ENCODE results near the gene ATG12. TPM values are rescaled to one million over a fixed set of nuclear protein-coding genes. Genes with fewer than 3 reads are reported as not detected.
"Not testable (repeated sequence)": the region's sequence is repeated elsewhere in the genome, so short reads cannot be mapped to it uniquely, and the experiment has no call there.

ATG12 gene
- total RNA-seq, 1 donor from 2014 or later, result 29.6 TPM

GRCh38 chr5:115812372-115812771 is 29.0 kb downstream of the ATG12 start:
- Mint-ChIP-seq H3K27me3 (ENCODE audit: insufficient read depth) (peaks cover 47% of the 10 kb centered on the region), H3K4me3 (no peak overlapping the region), H3K36me3 (ENCODE audit: low read depth) (peaks cover 2% of the 10 kb centered on the region), H3K27ac (no peak overlapping the region), H3K4me1 (ENCODE audit: low read depth) (peaks cover 69% of the 10 kb centered on the region), H3K9me3 (no peaks in the 10 kb centered on the region)
- DNase-seq (ENCODE audit: low spot score), result no peak
- intact Hi-C loops (cut with micrococcal nuclease), result no loop called here

GRCh38 chr5:115811406-115811805 is 30.0 kb downstream of the ATG12 start:
- Mint-ChIP-seq H3K4me3 (no peak overlapping the region), H3K36me3 (ENCODE audit: low read depth) (peaks cover 3% of the 10 kb centered on the region), H3K4me1 (ENCODE audit: low read depth) (peaks cover 78% of the 10 kb centered on the region), H3K27ac (no peak overlapping the region), H3K9me3 (no peaks in the 10 kb centered on the region), H3K27me3 (ENCODE audit: insufficient read depth) (peaks cover 39% of the 10 kb centered on the region)
- intact Hi-C loops (cut with micrococcal nuclease), result no loop called here
- no peak for DNase-seq (ENCODE audit: low spot score)

- intact Hi-C loops (cut with micrococcal nuclease), result no loop called here
- Mint-ChIP-seq H3K27me3 (ENCODE audit: insufficient read depth) (peaks cover 35% of the 10 kb centered on the region), H3K9me3 (no peaks in the 10 kb centered on the region), H3K36me3 (ENCODE audit: low read depth) (peaks cover 3% of the 10 kb centered on the region), H3K4me1 (ENCODE audit: low read depth) (peaks cover 77% of the 10 kb centered on the region), H3K4me3 (no peak overlapping the region), H3K27ac (no peak overlapping the region)
- DNase-seq (ENCODE audit: low spot score), result no peak
These were observed 30.6 kb downstream of the ATG12 start for GRCh38 chr5:115810761-115811160.

GRCh38 chr5:115809946-115810345 is 31.4 kb downstream of the ATG12 start:
- no peak for DNase-seq (ENCODE audit: low spot score)
- H3K9me3 Mint-ChIP-seq, result no peaks in the 10 kb centered on the region
- intact Hi-C loops (cut with micrococcal nuclease), result no loop called here
- no peak overlapping the region for H3K27ac Mint-ChIP-seq
- peaks cover 70% of the 10 kb centered on the region for H3K4me1 Mint-ChIP-seq (ENCODE audit: low read depth)
- H3K27me3 Mint-ChIP-seq (ENCODE audit: insufficient read depth), result peaks cover 27% of the 10 kb centered on the region
- H3K36me3 Mint-ChIP-seq (ENCODE audit: low read depth), result peaks cover 3% of the 10 kb centered on the region
- no peak overlapping the region for H3K4me3 Mint-ChIP-seq

GRCh38 chr5:115808066-115808465 is 33.3 kb downstream of the ATG12 start:
- H3K9me3 Mint-ChIP-seq; intact Hi-C loops (cut with micrococcal nuclease); H3K27ac Mint-ChIP-seq; DNase-seq (ENCODE audit: low spot score); H3K36me3 Mint-ChIP-seq (ENCODE audit: low read depth); H3K4me3 Mint-ChIP-seq: not testable (repeated sequence)
- peaks cover 12% of the 10 kb centered on the region for H3K27me3 Mint-ChIP-seq (ENCODE audit: insufficient read depth)
- peaks cover 55% of the 10 kb centered on the region for H3K4me1 Mint-ChIP-seq (ENCODE audit: low read depth)

- Mint-ChIP-seq H3K27me3 (ENCODE audit: insufficient read depth) (peaks cover 13% of the 10 kb centered on the region), H3K9me3 (no peaks in the 10 kb centered on the region), H3K36me3 (ENCODE audit: low read depth) (peaks cover 6% of the 10 kb centered on the region), H3K27ac (no peak overlapping the region), H3K4me1 (ENCODE audit: low read depth) (peaks cover 55% of the 10 kb centered on the region), H3K4me3 (no peak overlapping the region)
- DNase-seq (ENCODE audit: low spot score), result no peak
- intact Hi-C loops (cut with micrococcal nuclease), result no loop called here
These were observed 33.7 kb downstream of the ATG12 start for GRCh38 chr5:115807654-115808052.

GRCh38 chr5:115806986-115807653 is 34.2 kb downstream of the ATG12 start:
- DNase-seq (ENCODE audit: low spot score), result no peak
- Mint-ChIP-seq H3K4me1 (ENCODE audit: low read depth) (peaks cover 55% of the 10 kb centered on the region), H3K27ac (no peak overlapping the region), H3K4me3 (no peak overlapping the region), H3K27me3 (ENCODE audit: insufficient read depth) (peaks cover 11% of the 10 kb centered on the region), H3K9me3 (no peaks in the 10 kb centered on the region), H3K36me3 (ENCODE audit: low read depth) (peaks cover 6% of the 10 kb centered on the region)
- intact Hi-C loops (cut with micrococcal nuclease), result no loop called here

GRCh38 chr5:115801984-115802383 is 39.4 kb downstream of the ATG12 start:
- no peak for DNase-seq (ENCODE audit: low spot score)
- H3K4me1 Mint-ChIP-seq (ENCODE audit: low read depth), result peaks cover 9% of the 10 kb centered on the region
- peaks cover 3% of the 10 kb centered on the region for H3K36me3 Mint-ChIP-seq (ENCODE audit: low read depth)
- H3K27me3 Mint-ChIP-seq (ENCODE audit: insufficient read depth), result peaks cover 6% of the 10 kb centered on the region
- H3K4me3 Mint-ChIP-seq, result no peak overlapping the region
- intact Hi-C loops (cut with micrococcal nuclease), result no loop called here
- H3K9me3 Mint-ChIP-seq, result no peaks in the 10 kb centered on the region
- H3K27ac Mint-ChIP-seq, result no peak overlapping the region

GRCh38 chr5:115801152-115801551 is 40.2 kb downstream of the ATG12 start:
- Mint-ChIP-seq H3K27ac (no peak overlapping the region), H3K36me3 (ENCODE audit: low read depth) (peaks cover 3% of the 10 kb centered on the region), H3K27me3 (ENCODE audit: insufficient read depth) (peaks cover 6% of the 10 kb centered on the region), H3K4me3 (no peak overlapping the region), H3K4me1 (ENCODE audit: low read depth) (peaks cover 1% of the 10 kb centered on the region), H3K9me3 (no peaks in the 10 kb centered on the region)
- DNase-seq (ENCODE audit: low spot score), result no peak
- intact Hi-C loops (cut with micrococcal nuclease), result no loop called here

GRCh38 chr5:115800108-115800507 is 41.3 kb downstream of the ATG12 start:
- H3K36me3 Mint-ChIP-seq (ENCODE audit: low read depth), result peaks cover 3% of the 10 kb centered on the region
- intact Hi-C loops (cut with micrococcal nuclease), result no loop called here
- DNase-seq (ENCODE audit: low spot score), result no peak
- peaks cover 6% of the 10 kb centered on the region for H3K27me3 Mint-ChIP-seq (ENCODE audit: insufficient read depth)
- no peak overlapping the region for H3K27ac Mint-ChIP-seq
- no peak overlapping the region for H3K4me3 Mint-ChIP-seq
- no peaks in the 10 kb centered on the region for H3K9me3 Mint-ChIP-seq
- no peaks in the 10 kb centered on the region for H3K4me1 Mint-ChIP-seq (ENCODE audit: low read depth)

- intact Hi-C loops (cut with micrococcal nuclease), result no loop called here
- no peaks in the 10 kb centered on the region for H3K36me3 Mint-ChIP-seq (ENCODE audit: low read depth)
- H3K4me1 Mint-ChIP-seq (ENCODE audit: low read depth), result no peaks in the 10 kb centered on the region
- no peak overlapping the region for H3K27ac Mint-ChIP-seq
- no peak overlapping the region for H3K4me3 Mint-ChIP-seq
- no peak for DNase-seq (ENCODE audit: low spot score)
- peaks cover 9% of the 10 kb centered on the region for H3K27me3 Mint-ChIP-seq (ENCODE audit: insufficient read depth)
- H3K9me3 Mint-ChIP-seq, result no peaks in the 10 kb centered on the region
These were observed 43.1 kb downstream of the ATG12 start for GRCh38 chr5:115798252-115798651.

GRCh38 chr5:115796656-115797055 is 44.7 kb downstream of the ATG12 start:
- Mint-ChIP-seq H3K9me3 (no peaks in the 10 kb centered on the region), H3K27me3 (ENCODE audit: insufficient read depth) (peaks cover 19% of the 10 kb centered on the region), H3K27ac (no peak overlapping the region), H3K36me3 (ENCODE audit: low read depth) (no peaks in the 10 kb centered on the region), H3K4me3 (no peak overlapping the region), H3K4me1 (ENCODE audit: low read depth) (no peaks in the 10 kb centered on the region)
- no peak for DNase-seq (ENCODE audit: low spot score)
- intact Hi-C loops (cut with micrococcal nuclease), result no loop called here

- Mint-ChIP-seq H3K27ac (no peak overlapping the region), H3K4me3 (no peak overlapping the region)
- intact Hi-C loops (cut with micrococcal nuclease), result no loop called here
These were observed 45.7 kb downstream of the ATG12 start for GRCh38 chr5:115795700-115796099.

GRCh38 chr5:115788440-115788839 is 52.9 kb downstream of the ATG12 start:
- Mint-ChIP-seq H3K27ac (no peak overlapping the region), H3K36me3 (ENCODE audit: low read depth) (no peaks in the 10 kb centered on the region), H3K9me3 (no peaks in the 10 kb centered on the region), H3K27me3 (ENCODE audit: insufficient read depth) (peaks cover 38% of the 10 kb centered on the region), H3K4me3 (no peak overlapping the region), H3K4me1 (ENCODE audit: low read depth) (no peaks in the 10 kb centered on the region)
- intact Hi-C loops (cut with micrococcal nuclease), result no loop called here
- DNase-seq (ENCODE audit: low spot score), result no peak

More at GRCh38 chr5:115795700-115796099, 45.7 kb downstream of the ATG12 start:
- Mint-ChIP-seq H3K4me1 (ENCODE audit: low read depth) (no peaks in the 10 kb centered on the region), H3K36me3 (ENCODE audit: low read depth) (no peaks in the 10 kb centered on the region), H3K27me3 (ENCODE audit: insufficient read depth) (peaks cover 22% of the 10 kb centered on the region), H3K9me3 (no peaks in the 10 kb centered on the region)
- DNase-seq (ENCODE audit: low spot score), result no peak
